IMR-90 (cell line): Measurements from ENCODE around the gene EXOG. TPM values are rescaled to one million over a fixed set of nuclear protein-coding genes. Genes with fewer than 3 reads are reported as not detected.

Experiments used
- ATAC-seq: fragments of 200-7000 bp; cut with Tn5 transposase; 2 replicates; pipeline ENCODE4 v1.9.1; 2020; ENCODE audit warnings: low read depth, mild to moderate bottlenecking, moderate library complexity
- BruUV-seq: library from RNA; stranded (reverse); fragments of 400-500 nt; replicated peaks from 2 replicates; lab custom pipeline; 2021; lab: Mats Ljungman, UMichigan
- CTCF ChIA-PET: fragments of 300-600 bp; formaldehyde crosslinking; extraction: SDS; loops from one replicate; lab custom pipeline; 2021; ENCODE audit warnings: antibody characterized with exemption; lab: Yijun Ruan, JAX
- POLR2A ChIA-PET: fragments of 300-600 bp; sonication (Branson Sonifier 250); formaldehyde crosslinking; loops from one replicate; lab custom pipeline; 2022; ENCODE audit warnings: antibody characterized with exemption; ENCODE audit not compliant: unreplicated experiment; lab: Charles Lee
- DNase-seq: peaks from one replicate; pipeline ENCODE4 v3.0.0; 2013
- H2AFZ ChIP-seq: replicated peaks from 2 replicates; pipeline ENCODE3; 2013; ENCODE audit warnings: low read length, mild to moderate bottlenecking; ENCODE audit not compliant: poor library complexity
- H2AK5ac ChIP-seq: 2 replicates; pipeline ENCODE4 v1.6.1; 2013; ENCODE audit warnings: low read depth, low read length, inconsistent platforms
- H2AK9ac ChIP-seq: replicated peaks from 2 replicates; pipeline ENCODE3; 2013; ENCODE audit warnings: mild to moderate bottlenecking, low read depth, low read length, moderate library complexity; ENCODE audit not compliant: poor library complexity
- H2BK120ac ChIP-seq: 2 replicates; pipeline ENCODE4 v1.6.1; 2013; ENCODE audit warnings: low read depth, low read length, inconsistent platforms
- H2BK15ac ChIP-seq: 3 replicates; pipeline ENCODE4 v1.6.1; 2013; ENCODE audit warnings: low read depth, low read length, inconsistent platforms
- H2BK20ac ChIP-seq: 2 replicates; pipeline ENCODE4 v1.6.1; 2013; ENCODE audit warnings: low read depth, mild to moderate bottlenecking, inconsistent platforms, low read length, moderate library complexity
- H2BK5ac ChIP-seq: 2 replicates; pipeline ENCODE4 v1.6.1; 2013; ENCODE audit warnings: mild to moderate bottlenecking, low read depth, low read length, inconsistent platforms; ENCODE audit not compliant: poor library complexity, severe bottlenecking
- H3K14ac ChIP-seq: replicated peaks from 2 replicates; pipeline ENCODE4 v1.6.1; 2013; ENCODE audit warnings: low read depth, low read length, inconsistent platforms
- H3K18ac ChIP-seq: 2 replicates; pipeline ENCODE4 v1.6.1; 2013; ENCODE audit warnings: low read depth, low read length, control low read depth
- H3K23ac ChIP-seq: 2 replicates; pipeline ENCODE4 v1.6.1; 2013; ENCODE audit warnings: low read depth, low read length, inconsistent platforms
- H3K27ac ChIP-seq: 2 replicates; pipeline ENCODE4 v1.5.1; 2013; ENCODE audit warnings: mild to moderate bottlenecking, control low read depth, low read length; ENCODE audit not compliant: insufficient read depth
- H3K27me3 ChIP-seq: 2 replicates; pipeline ENCODE4 v1.6.1; 2013; ENCODE audit warnings: low read length; ENCODE audit not compliant: control insufficient read depth, insufficient read depth
- H3K36me3 ChIP-seq: 2 replicates; pipeline ENCODE4 v1.6.1; 2013; ENCODE audit warnings: low read length, mixed read lengths; ENCODE audit not compliant: control insufficient read depth, insufficient read depth
- H3K4ac ChIP-seq: 2 replicates; pipeline ENCODE4 v1.6.1; 2013; ENCODE audit warnings: low read depth, low read length, inconsistent platforms
- H3K4me1 ChIP-seq: 2 replicates; pipeline ENCODE4 v1.6.1; 2013; ENCODE audit warnings: low read length, mixed read lengths; ENCODE audit not compliant: control insufficient read depth, insufficient read depth
- H3K4me2 ChIP-seq: 2 replicates; pipeline ENCODE4 v1.6.1; 2013; ENCODE audit warnings: low read depth, mild to moderate bottlenecking, control low read depth, low read length, moderate library complexity
- H3K4me3 ChIP-seq: 2 replicates; pipeline ENCODE4 v1.5.1; 2013; ENCODE audit warnings: low read depth, mild to moderate bottlenecking, control low read depth, low read length, moderate library complexity; ENCODE audit not compliant: insufficient read depth
- H3K56ac ChIP-seq: 2 replicates; pipeline ENCODE4 v1.6.1; 2013; ENCODE audit warnings: low read length, inconsistent platforms; ENCODE audit not compliant: insufficient read depth; ENCODE audit errors: extremely low read depth
- H3K79me1 ChIP-seq, 2 experiments: 2 replicates each; pipeline ENCODE4 v1.6.1; 2013; ENCODE audit warnings: low read length in 2 of 2, inconsistent platforms in 1 of 2, low read depth in 1 of 2
- H3K9ac ChIP-seq: 2 replicates; pipeline ENCODE4 v1.6.1; 2013; ENCODE audit warnings: low read depth, low read length, control low read depth
- H3K9me1 ChIP-seq: 2 replicates; pipeline ENCODE4 v1.6.1; 2013; ENCODE audit warnings: low read length, inconsistent platforms; ENCODE audit not compliant: insufficient read depth
- H3K9me3 ChIP-seq: 2 replicates; pipeline ENCODE4 v1.6.1; 2013; ENCODE audit warnings: low read length; ENCODE audit not compliant: control insufficient read depth, insufficient read depth
- H4K20me1 ChIP-seq: 2 replicates; pipeline ENCODE4 v1.6.1; 2013; ENCODE audit warnings: low read length, inconsistent platforms; ENCODE audit not compliant: insufficient read depth
- H4K5ac ChIP-seq: 2 replicates; pipeline ENCODE4 v1.6.1; 2013; ENCODE audit warnings: mild to moderate bottlenecking, low read depth, low read length, control low read depth
- H4K8ac ChIP-seq, 2 experiments: 2 replicates each; pipeline ENCODE4 v1.6.1; 2013; ENCODE audit warnings: low read depth in 2 of 2, low read length in 2 of 2, control low read depth in 1 of 2, inconsistent platforms in 1 of 2
- H4K91ac ChIP-seq: 2 replicates; pipeline ENCODE4 v1.6.1; 2013; ENCODE audit warnings: low read depth, low read length, inconsistent platforms; ENCODE audit not compliant: insufficient read depth
- BHLHE40 ChIP-seq: fragments of 150-350 bp; IDR thresholded peaks from 2 replicates; pipeline ENCODE4 v1.6.1; 2016; ENCODE audit warnings: mild to moderate bottlenecking, low read depth, low read length
- RFX5 ChIP-seq: IDR thresholded peaks from 2 replicates; pipeline ENCODE4 v1.8.0; 2012; ENCODE audit warnings: low read depth, mild to moderate bottlenecking, low read length, moderate library complexity
- SMC3 ChIP-seq: fragments of 150-350 bp; IDR thresholded peaks from 2 replicates; pipeline ENCODE4 v1.6.1; 2016; ENCODE audit warnings: low read depth, mild to moderate bottlenecking, antibody characterized with exemption, low read length, moderate library complexity
- WGBS, 2 experiments: methylation state at CpG; one replicate each; pipeline versions ENCODE4 v1.1.5 to v1.1.7; 2013; ENCODE audit warnings: missing lambda C conversion rate in 2 of 2; ENCODE audit not compliant: insufficient read length in 1 of 2; ENCODE audit errors: extremely low coverage in 2 of 2; 5-methylcytosine and 5-hydroxymethylcytosine counted together
- dilution Hi-C: fragments of 300-500 bp; cut with HindIII; formaldehyde crosslinking; loops from one replicate; pipeline ENCODE4 v1.14.3; 2018; ENCODE audit warnings: low sequenced_read_pairs; ENCODE audit not compliant: unreplicated experiment
- in situ Hi-C: fragments of 300-500 bp; cut with MboI; formaldehyde crosslinking; loops from 3 replicates; pipeline ENCODE4 v1.14.3; 2019; ENCODE audit warnings: low sequenced_read_pairs, inconsistent platforms, mixed read lengths
- intact Hi-C: fragments of 100-400 bp; cut with micrococcal nuclease; formaldehyde crosslinking; loops from 2 replicates; pipeline ENCODE4 v1.10.0; 2022
- polyA plus RNA-seq, 3 experiments: library from polyadenylated mRNA; depleted of rRNA; stranded (reverse); fragments of >200 nt; gene quantifications; 2 replicates each; pipeline ENCODE4 v1.2.3, GENCODE V29; 2012; ENCODE audit warnings: low replicate concordance in 1 of 3
- total RNA-seq: library from RNA; depleted of rRNA; stranded (reverse); fragments of >200 nt; gene quantifications from 2 replicates; pipeline ENCODE4 v1.2.3, GENCODE V29; 2012

The EXOG gene
- total and polyA plus RNA-seq, 2 of the 4 experiments (the other 2 are of a cell fraction), result 10.2 to 15.0 TPM

DNA sequence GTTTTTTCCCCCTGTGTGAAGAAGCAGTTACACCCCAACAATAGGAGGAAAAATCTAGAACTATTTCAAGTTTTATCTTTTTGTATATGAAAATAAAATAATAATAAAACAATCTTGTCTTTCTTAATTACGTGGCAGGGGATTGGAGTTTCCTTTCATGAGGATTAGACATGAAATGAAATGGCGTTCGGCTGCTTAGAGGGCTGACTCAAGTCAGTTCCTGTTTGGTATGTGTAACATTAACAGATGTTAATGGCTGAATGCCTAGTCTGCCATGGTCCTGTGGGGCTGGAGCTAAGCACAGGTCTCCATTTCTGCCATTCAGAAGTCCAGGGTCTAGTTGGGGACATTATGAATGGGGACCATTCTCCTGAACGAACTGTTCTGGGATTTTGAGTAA is 3.1 kb upstream of the EXOG start:
- dilution Hi-C loops (loop anchor here (25.0 kb wide), 1 partner anchor 131 kb away; no protein-coding TSS in a partner anchor), intact Hi-C loops (loop anchor here (10.0 kb wide), 1 partner anchor 512 kb away; no protein-coding TSS in a partner anchor), in situ Hi-C loops (no loop called here)
- ChIA-PET CTCF (interaction anchor here (1.0 to 1.3 kb wide), 2 partner anchors 13 to 153 kb away, joined by 4 to 5 read pairs; no protein-coding TSS in a partner anchor), POLR2A (no interaction called here)
- peak overlapping the region; percentile 47 for H2AK9ac ChIP-seq
- peak overlapping the region; percentile 50 for H3K14ac ChIP-seq
- peaks cover 10% of the 10 kb centered on the region for H3K4me1 ChIP-seq
- no peaks in the 10 kb centered on the region for H3K36me3 ChIP-seq
- peak overlapping the region; percentile 44 to 77 for H4K8ac ChIP-seq
- no CpG with 5 or more reads among the region's 4 CpGs for WGBS, 2 experiments
- no TSS peak for BruUV-seq
- no peaks in the 10 kb centered on the region for H3K9me1 ChIP-seq
- H2BK5ac ChIP-seq, result peak overlapping the region; percentile 91
- H3K9ac ChIP-seq, result no peak overlapping the region
- no peaks in the 10 kb centered on the region for H3K27me3 ChIP-seq
- peak overlapping the region; percentile 56; the same call in 1 of the 2 replicates for H3K56ac ChIP-seq
- no peak overlapping the region for H3K4me3 ChIP-seq
- peak overlapping the region; percentile 13; the same call in 1 of the 2 replicates for H4K5ac ChIP-seq
- peak; percentile 58 for ATAC-seq
- H2AK5ac ChIP-seq, result no peak overlapping the region
- H3K79me1 ChIP-seq, result peaks cover 3 to 12% of the 10 kb centered on the region in 2 experiments; a peak in 2 of 4 replicates
- no peaks in the 10 kb centered on the region for H3K9me3 ChIP-seq
- H2AFZ ChIP-seq, result peak overlapping the region; percentile 79
- H3K4ac ChIP-seq, result peak overlapping the region; percentile 68
- peak overlapping the region; percentile 53; the same call in 1 of the 2 replicates for H3K23ac ChIP-seq
- no peaks in the 10 kb centered on the region for H4K20me1 ChIP-seq
- peak overlapping the region; percentile 68; the same call in 1 of the 2 replicates for H2BK120ac ChIP-seq
- DNase-seq, result peak; percentile 86
- peak overlapping the region; percentile 76; the same call in 1 of the 3 replicates for H2BK15ac ChIP-seq
- H3K27ac ChIP-seq, result peak overlapping the region; percentile 73; the same call in 1 of the 2 replicates
- peak overlapping the region; percentile 59 for H3K4me2 ChIP-seq
- peak overlapping the region; percentile 66; the same call in 1 of the 2 replicates for H3K18ac ChIP-seq
- peak overlapping the region; percentile 81; the same call in 1 of the 2 replicates for H2BK20ac ChIP-seq
- no peak for TF ChIP-seq BHLHE40
- TF ChIP-seq RFX5, result no peak
- TF ChIP-seq SMC3, result no peak
- peak overlapping the region; percentile 20 for H4K91ac ChIP-seq
